GM12892 (cell line): ENCODE results near the gene ATXN10. TPM values are rescaled to one million over a fixed set of nuclear protein-coding genes. Genes with fewer than 3 reads are reported as not detected.
A peak's percentile ranks its signal among the peaks of the same experiment; 100 is the strongest.
"Not testable (repeated sequence)": the region's sequence is repeated elsewhere in the genome, so short reads cannot be mapped to it uniquely, and the experiment has no call there.

ENCODE experiments used
- DNase-seq: peaks from one replicate; pipeline ENCODE4 v3.0.0; 2011; ENCODE audit not compliant: insufficient read length
- FAIRE-seq: peaks from 2 replicates; lab custom pipeline; 2011; peaks lifted over from hg19 to GRCh38; lab: Jason Lieb, UNC
- POLR2A ChIP-seq: IDR thresholded peaks from 2 replicates; pipeline ENCODE4 v1.6.1; 2011; ENCODE audit warnings: low read depth, low read length, control low read depth
- POLR2AphosphoS5 ChIP-seq: IDR thresholded peaks from 2 replicates; pipeline ENCODE4 v1.6.1; 2011; ENCODE audit warnings: low read depth, low read length, control low read depth
- TAF1 ChIP-seq: IDR thresholded peaks from 2 replicates; pipeline ENCODE4 v1.6.1; 2011; ENCODE audit warnings: low read depth, mild to moderate bottlenecking, control low read depth, low read length, borderline replicate concordance
- polyA plus RNA-seq: library from polyadenylated mRNA; unstranded; fragments of >200 nt; gene quantifications from one replicate; pipeline ENCODE4 v1.2.1, GENCODE V29; 2012; ENCODE audit warnings: missing spikeins, inconsistent platforms; ENCODE audit not compliant: missing spikeins

Gene ATXN10
- polyA plus RNA-seq: 171 TPM

GRCh38 chr22:45671783-45672563 is at the start of gene ATXN10:
Gene ATXN10, plus strand, starts transcription at chr22:45671834. Its CDS starts 230 bp downstream, at chr22:45672064.
- FAIRE-seq (no peak), DNase-seq (peak; percentile 63)
- no peak; the same call in 1 of the 2 replicates for TF ChIP-seq POLR2AphosphoS5
- TF ChIP-seq POLR2A: peak; percentile 61
- peak; percentile 56; the same call in 1 of the 2 replicates for TF ChIP-seq TAF1

GRCh38 chr22:45621836-45622600 is 49.6 kb upstream of the ATXN10 start:
- DNase-seq: no peak
- no peak for FAIRE-seq
- no peak for TF ChIP-seq POLR2AphosphoS5
- TF ChIP-seq TAF1: no peak
- TF ChIP-seq POLR2A: no peak

- not testable (repeated sequence) for FAIRE-seq, DNase-seq
Observed at GRCh38 chr22:45623464-45624145, 48.0 kb upstream of the ATXN10 start.

GRCh38 chr22:45626198-45626651 is 45.4 kb upstream of the ATXN10 start:
- TF ChIP-seq POLR2AphosphoS5: no peak
- TF ChIP-seq TAF1: no peak
- DNase-seq (no peak), FAIRE-seq (no peak)

- FAIRE-seq (no peak), DNase-seq (no peak)
- TF ChIP-seq TAF1 (no peak), POLR2A (no peak), POLR2AphosphoS5 (no peak)
Observed at GRCh38 chr22:45627489-45628233, 44.0 kb upstream of the ATXN10 start.

GRCh38 chr22:45628515-45628914 is 43.1 kb upstream of the ATXN10 start:
- FAIRE-seq (no peak), DNase-seq (no peak)
- TF ChIP-seq TAF1 (no peak), POLR2A (no peak), POLR2AphosphoS5 (no peak)

- TF ChIP-seq POLR2A (no peak), TAF1 (no peak), POLR2AphosphoS5 (no peak)
- DNase-seq (no peak), FAIRE-seq (no peak)
Observed at GRCh38 chr22:45629469-45630089, 42.1 kb upstream of the ATXN10 start.

- DNase-seq (no peak), FAIRE-seq (no peak)
- TF ChIP-seq TAF1: no peak
Observed at GRCh38 chr22:45630436-45630835, 41.2 kb upstream of the ATXN10 start.

- DNase-seq: no peak
Observed at GRCh38 chr22:45631140-45631840, 40.3 kb upstream of the ATXN10 start.

GRCh38 chr22:45631841-45632238 is 39.8 kb upstream of the ATXN10 start:
- TF ChIP-seq POLR2AphosphoS5: no peak
- TF ChIP-seq POLR2A: no peak
- no peak for DNase-seq
- FAIRE-seq: no peak

More at GRCh38 chr22:45631140-45631840, 40.3 kb upstream of the ATXN10 start:
- FAIRE-seq: no peak
- TF ChIP-seq POLR2AphosphoS5: no peak
- no peak for TF ChIP-seq POLR2A
- TF ChIP-seq TAF1: no peak

- FAIRE-seq (no peak), DNase-seq (no peak)
- TF ChIP-seq POLR2AphosphoS5: no peak
- TF ChIP-seq TAF1: no peak
- no peak for TF ChIP-seq POLR2A
Observed at GRCh38 chr22:45632791-45633515, 38.7 kb upstream of the ATXN10 start.
